GM23248 (cell line): ENCODE measurements around the gene PAX7.

Experiments
- EZH2 ChIP-seq: fragments of 200-600 bp; sonication (generic); IDR thresholded peaks from 2 replicates; pipeline ENCODE4 v1.6.1; 2018; ENCODE audit warnings: antibody characterized with exemption, mild to moderate bottlenecking; ENCODE audit not compliant: insufficient read depth, poor library complexity, severe bottlenecking
- EZH2phosphoT487 ChIP-seq: fragments of 200-600 bp; sonication (generic); IDR thresholded peaks from 2 replicates; pipeline ENCODE4 v1.6.1; 2018; ENCODE audit warnings: antibody characterized with exemption, moderate library complexity, mild to moderate bottlenecking, low read depth; ENCODE audit not compliant: insufficient read depth

GRCh38 chr1:18732686-18733085 is 102.0 kb downstream of the PAX7 start:
- TF ChIP-seq EZH2 (no peak), EZH2phosphoT487 (no peak)
